Prostate gland (tissue), 2 donors: ENCODE results near the gene PRR14L.
"Not testable (repeated sequence)": the region's sequence is repeated elsewhere in the genome, so short reads cannot be mapped to it uniquely, and the experiment has no call there.

Experiments used
- CTCF ChIP-seq, 4 experiments: fragments of 200-600 bp in 2 of 4; fragments of 450-650 bp in 2 of 4; sonication (generic) in 2 of 4; IDR thresholded peaks; 1 replicate in 3 of 4; 2 replicates in 1 of 4; pipeline ENCODE4 v1.5.1; 2016 to 2019; ENCODE audit warnings: antibody characterized with exemption in 4 of 4, mild to moderate bottlenecking in 2 of 4, moderate library complexity in 2 of 4
- POLR2A ChIP-seq: fragments of 450-650 bp; IDR thresholded peaks from one replicate; pipeline ENCODE4 v1.6.1; 2016; ENCODE audit warnings: antibody characterized with exemption, mild to moderate bottlenecking
- POLR2AphosphoS5 ChIP-seq: sonication (generic); formaldehyde crosslinking; IDR thresholded peaks from one replicate; pipeline ENCODE4 v1.6.1; 2017; ENCODE audit warnings: antibody characterized with exemption

GRCh38 chr22:31694046-31694445 lies 55.9 kb downstream of the PRR14L start:
- TF ChIP-seq CTCF (IDR thresholded peaks at IDR 0.05); POLR2AphosphoS5; POLR2A: not testable (repeated sequence)
